C4-2B (cell line): ENCODE data around the gene MUC21.

Experiments
- H3K27ac ChIP-seq: fragments of 450-650 bp; 2 replicates; pipeline ENCODE4 v1.5.1; 2017
- ZFX ChIP-seq: fragments of 450-650 bp; IDR thresholded peaks from 2 replicates; pipeline ENCODE4 v1.6.1; 2017
- TF ChIP-seq, protein P1 (sequence below): fragments of 450-650 bp; conservative IDR thresholded peaks from 2 replicates; pipeline ENCODE4 v1.5.1; 2017; ENCODE audit warnings: mild to moderate bottlenecking

The MUC21 gene

DNA sequence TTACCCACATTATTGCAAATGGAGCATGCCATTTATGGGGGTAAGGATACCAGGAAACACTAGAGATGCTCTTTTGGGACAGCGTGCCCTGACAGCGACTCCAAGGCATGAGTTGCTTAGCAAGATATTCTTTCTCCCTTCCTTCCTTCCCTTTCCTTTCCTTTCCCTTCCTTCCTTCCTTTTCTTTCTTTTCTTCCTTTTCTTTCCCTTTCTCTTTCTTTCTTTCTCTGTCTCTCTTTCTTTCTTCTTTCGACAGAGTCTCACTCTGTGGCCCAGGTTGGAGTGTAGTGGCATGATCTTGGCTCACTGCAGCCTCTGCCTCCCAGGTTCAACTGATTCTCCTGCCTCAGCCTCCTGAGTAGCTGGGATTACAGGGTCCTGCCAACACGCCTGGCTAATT lies 39.5 kb upstream of the MUC21 start:
- TF ChIP-seq, protein P1, sequence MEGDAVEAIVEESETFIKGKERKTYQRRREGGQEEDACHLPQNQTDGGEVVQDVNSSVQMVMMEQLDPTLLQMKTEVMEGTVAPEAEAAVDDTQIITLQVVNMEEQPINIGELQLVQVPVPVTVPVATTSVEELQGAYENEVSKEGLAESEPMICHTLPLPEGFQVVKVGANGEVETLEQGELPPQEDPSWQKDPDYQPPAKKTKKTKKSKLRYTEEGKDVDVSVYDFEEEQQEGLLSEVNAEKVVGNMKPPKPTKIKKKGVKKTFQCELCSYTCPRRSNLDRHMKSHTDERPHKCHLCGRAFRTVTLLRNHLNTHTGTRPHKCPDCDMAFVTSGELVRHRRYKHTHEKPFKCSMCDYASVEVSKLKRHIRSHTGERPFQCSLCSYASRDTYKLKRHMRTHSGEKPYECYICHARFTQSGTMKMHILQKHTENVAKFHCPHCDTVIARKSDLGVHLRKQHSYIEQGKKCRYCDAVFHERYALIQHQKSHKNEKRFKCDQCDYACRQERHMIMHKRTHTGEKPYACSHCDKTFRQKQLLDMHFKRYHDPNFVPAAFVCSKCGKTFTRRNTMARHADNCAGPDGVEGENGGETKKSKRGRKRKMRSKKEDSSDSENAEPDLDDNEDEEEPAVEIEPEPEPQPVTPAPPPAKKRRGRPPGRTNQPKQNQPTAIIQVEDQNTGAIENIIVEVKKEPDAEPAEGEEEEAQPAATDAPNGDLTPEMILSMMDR, result no peak
- TF ChIP-seq ZFX, result no peak

DNA sequence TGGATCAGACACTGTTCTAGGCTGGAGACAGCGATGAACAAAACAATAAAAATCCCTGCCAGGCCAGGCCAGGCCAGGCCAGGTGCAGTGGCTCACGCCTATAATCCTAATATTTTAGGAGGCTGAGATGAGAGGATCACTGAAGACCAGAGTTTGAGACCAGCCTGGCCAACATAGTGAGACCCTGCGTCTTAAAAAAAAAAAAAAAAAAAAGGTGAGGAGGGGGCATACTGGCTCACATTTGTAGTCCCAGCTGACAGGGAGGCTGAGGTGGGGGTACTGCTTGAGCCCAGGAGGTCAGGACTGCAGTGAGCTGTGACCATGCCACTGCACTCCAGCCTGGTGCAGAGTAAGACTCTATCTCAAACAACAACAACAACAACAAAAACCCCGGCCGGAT lies 38.2 kb upstream of the MUC21 start:
- H3K27ac ChIP-seq, result no peak overlapping the region
- no peak for TF ChIP-seq ZFX
- TF ChIP-seq, protein P1, result no peak

More for the DNA sequence above, 39.5 kb upstream of the MUC21 start:
- H3K27ac ChIP-seq, result no peak overlapping the region

DNA sequence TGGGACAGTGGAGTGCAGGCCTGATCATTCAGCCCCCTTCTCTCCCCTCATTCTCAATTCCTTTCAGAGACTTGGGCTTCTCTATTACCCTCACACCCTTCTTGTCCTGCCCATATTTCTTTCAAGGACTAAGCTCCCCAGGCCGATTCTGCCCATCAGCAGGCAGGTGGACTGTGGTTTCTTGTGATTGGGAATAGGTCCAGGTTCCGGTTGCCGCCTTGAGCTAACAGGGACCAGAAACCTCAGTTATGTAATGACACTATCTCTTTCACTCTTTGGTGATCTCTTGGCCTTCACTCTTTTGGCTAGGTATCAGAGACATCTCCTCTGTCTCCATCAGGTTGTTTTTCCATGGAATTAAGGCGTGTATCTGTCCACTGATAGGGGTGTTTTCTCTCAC lies 36.3 kb upstream of the MUC21 start:
- no peak for TF ChIP-seq ZFX
- TF ChIP-seq, protein P1, result no peak
- no peak overlapping the region for H3K27ac ChIP-seq

DNA sequence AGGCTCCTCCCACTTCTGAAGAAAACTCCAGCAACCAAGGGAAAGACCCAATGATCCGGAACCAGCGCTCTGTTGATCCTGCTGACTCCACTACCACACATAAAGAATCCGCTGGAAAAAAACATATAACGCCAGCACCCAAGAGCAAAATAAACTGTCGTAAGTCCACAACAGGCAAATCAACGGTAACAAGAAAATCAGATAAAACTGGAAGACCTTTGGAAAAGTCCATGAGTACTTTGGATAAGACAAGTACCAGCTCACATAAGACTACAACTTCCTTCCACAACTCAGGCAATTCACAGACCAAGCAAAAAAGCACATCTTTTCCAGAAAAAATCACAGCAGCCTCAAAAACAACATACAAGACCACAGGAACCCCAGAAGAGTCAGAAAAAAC lies 34.7 kb upstream of the MUC21 start:
- TF ChIP-seq, protein P1, result no peak
- TF ChIP-seq ZFX, result no peak
- no peak overlapping the region for H3K27ac ChIP-seq

DNA sequence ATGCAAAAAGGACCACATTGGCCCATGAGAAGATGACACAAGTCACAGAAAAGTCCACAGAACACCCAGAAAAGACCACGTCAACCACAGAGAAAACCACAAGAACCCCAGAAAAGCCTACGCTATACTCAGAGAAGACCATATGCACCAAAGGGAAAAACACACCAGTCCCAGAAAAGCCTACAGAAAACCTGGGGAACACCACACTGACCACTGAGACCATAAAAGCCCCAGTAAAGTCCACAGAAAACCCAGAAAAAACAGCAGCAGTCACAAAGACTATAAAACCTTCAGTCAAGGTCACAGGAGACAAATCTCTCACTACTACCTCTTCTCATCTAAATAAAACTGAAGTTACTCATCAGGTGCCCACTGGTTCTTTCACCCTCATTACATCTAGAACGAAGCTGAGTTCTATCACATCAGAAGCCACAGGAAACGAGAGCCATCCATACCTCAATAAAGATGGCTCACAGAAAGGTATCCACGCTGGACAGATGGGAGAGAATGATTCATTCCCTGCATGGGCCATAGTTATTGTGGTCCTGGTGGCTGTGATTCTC lies 31.5 kb upstream of the MUC21 start:
- TF ChIP-seq, protein P1, result no peak
- TF ChIP-seq ZFX, result no peak
- no peak overlapping the region for H3K27ac ChIP-seq

DNA sequence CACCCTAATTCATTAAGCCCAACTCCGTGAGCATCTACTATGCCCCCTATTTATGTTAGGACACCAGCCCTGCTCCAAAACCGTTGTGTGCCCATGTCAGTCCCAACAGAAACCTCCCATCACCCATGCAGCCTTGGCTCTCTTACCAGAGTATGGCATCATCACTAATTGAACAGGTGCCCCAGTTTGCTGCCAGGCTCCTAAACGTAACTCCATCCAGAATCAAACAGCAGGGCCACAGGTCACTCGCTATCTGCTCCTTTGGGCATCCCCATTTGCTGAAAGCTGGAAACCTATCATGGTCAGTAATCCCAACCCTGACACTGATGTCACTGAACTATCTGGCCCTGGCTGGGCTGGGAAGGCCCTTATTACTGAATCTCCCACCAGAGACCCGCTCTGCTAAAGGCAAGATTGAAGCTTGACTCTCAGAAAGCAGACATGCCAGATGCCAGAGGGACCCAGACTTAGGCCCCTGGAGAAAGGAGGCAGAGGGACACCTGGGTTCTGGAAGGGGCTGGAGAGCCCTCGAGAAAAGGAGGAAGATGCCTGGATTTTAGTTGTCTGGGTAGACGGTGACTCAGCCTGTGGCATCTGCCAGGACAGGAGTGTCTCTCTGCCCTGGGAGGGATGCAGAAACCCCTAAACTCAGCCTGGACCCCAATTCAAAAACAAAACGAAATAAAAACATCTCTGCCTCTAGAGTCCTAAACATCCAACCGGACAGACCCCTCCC lies 28.7 kb upstream of the MUC21 start:
- no peak for TF ChIP-seq ZFX
- TF ChIP-seq, protein P1, result no peak
- no peak overlapping the region for H3K27ac ChIP-seq

DNA sequence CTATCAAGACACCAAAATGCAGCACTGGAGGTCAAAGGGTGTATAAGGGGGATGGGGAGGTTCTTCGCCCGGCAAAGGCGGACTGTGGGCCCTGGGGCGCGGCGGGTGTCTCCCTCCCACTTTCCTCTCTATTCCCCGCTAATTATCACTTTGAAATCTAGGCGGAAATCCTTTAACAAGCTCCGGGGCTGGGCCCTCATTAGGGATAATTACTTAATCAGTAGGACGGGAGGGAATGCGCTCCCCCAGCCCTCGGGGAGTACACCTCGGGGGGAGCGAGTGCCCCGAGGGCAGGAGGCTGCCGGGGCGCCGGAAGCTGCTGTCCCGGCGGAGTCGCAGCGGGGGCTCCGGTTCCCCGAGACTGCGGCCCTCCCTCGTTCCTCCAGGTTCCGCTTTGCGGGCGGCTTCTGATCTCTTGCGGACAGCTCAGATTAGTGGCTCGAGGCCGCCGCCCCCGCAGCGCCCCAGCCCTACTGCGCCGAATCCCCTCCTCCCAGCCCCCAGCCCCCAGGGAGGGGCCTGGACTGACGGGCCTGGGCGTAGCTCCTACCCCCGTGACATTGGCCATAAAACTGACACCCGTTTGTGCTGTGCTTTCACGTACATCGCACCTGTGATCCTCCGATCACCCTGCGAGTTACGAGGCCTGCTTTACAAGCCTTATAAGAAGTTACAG lies 28.0 kb upstream of the MUC21 start:
- no peak for TF ChIP-seq ZFX
- TF ChIP-seq, protein P1, result no peak
- H3K27ac ChIP-seq, result no peak overlapping the region
